ENCODE results near the gene FBXO5.

- no peak for TF ChIP-seq ZNF8 (CRISPR knock-in tag; IDR thresholded peaks at IDR 0.05)
- TF ChIP-seq SNAI2 (CRISPR knock-in tag; IDR thresholded peaks at IDR 0.05) = no peak
- TF ChIP-seq TOX (CRISPR knock-in tag; IDR thresholded peaks at IDR 0.05; ENCODE audit: borderline replicate concordance) = no peak
- no peak for TF ChIP-seq ZFP30 (CRISPR knock-in tag; IDR thresholded peaks at IDR 0.05)
- TF ChIP-seq ARNTL (CRISPR knock-in tag; IDR thresholded peaks at IDR 0.05; ENCODE audit: borderline replicate concordance, low read depth) = no peak
- TF ChIP-seq RARB (CRISPR knock-in tag; IDR thresholded peaks at IDR 0.05) = no peak
Observed at GRCh38 chr6:153031335-153031955, 48.6 kb upstream of the FBXO5 start.
